Measurements from ENCODE around the gene MADD. TPM values are rescaled to one million over a fixed set of nuclear protein-coding genes. Genes with fewer than 3 reads are reported as not detected.
A peak's percentile ranks its signal among the peaks of the same experiment; 100 is the strongest.

MADD gene
- total and polyA plus RNA-seq, 8 donors, result 13.6 to 131 (median 42.6) TPM

GRCh38 chr11:47378010-47378835 is 108.3 kb downstream of the MADD start, which contains the start of gene SPI1:
Gene SPI1 (minus strand): TSS chr11:47378547. CDS start chr11:47378353, 194 bp downstream.
- H3K36me3 ChIP-seq, result peaks cover 0 to 4% (median 0%) of the 10 kb centered on the region in 4 donors
- intact Hi-C loops (cut with DNase I; ENCODE audit: low total_unique reads), result loop anchor here (10.0 kb wide), 1 partner anchor 67 kb away; the partner anchor contains the start of gene RAPSN
- TF ChIP-seq POLR2AphosphoS5 (IDR thresholded peaks at IDR 0.05) (peak in 1 of 3 donors; percentile 40), POLR2A (IDR thresholded peaks at IDR 0.05) (no peak)
- WGBS, 5 donors, result 65 to 75% (median 71%) methylated on average over 25 to 31 of the region's 31 CpGs
- peaks cover 0 to 16% (median 0%) of the 10 kb centered on the region in 4 donors for H3K4me1 ChIP-seq
- no peaks in the 10 kb centered on the region for H3K9me3 ChIP-seq
- H3K27ac ChIP-seq, result peak within 1 kb of the TSS; percentile 19 to 87 (median 77)
- H3K4me3 ChIP-seq, result peak within 1 kb of the TSS; percentile 14 to 41 (median 36)
- DNase-seq, result peak; percentile 51 to 60
- no peaks in the 10 kb centered on the region for H3K27me3 ChIP-seq

- no peaks in the 10 kb centered on the region for H3K27me3 ChIP-seq
- no peak overlapping the region for H3K4me3 ChIP-seq
- TF ChIP-seq CTCF (IDR thresholded peaks at IDR 0.05) (no peak), EP300 (IDR thresholded peaks at IDR 0.05) (no peak), POLR2A (IDR thresholded peaks at IDR 0.05) (no peak), POLR2AphosphoS5 (IDR thresholded peaks at IDR 0.05) (no peak)
- no peak for DNase-seq
- peak overlapping the region; percentile 9 to 87 (median 77) for H3K27ac ChIP-seq
- peaks cover 0 to 13% (median 0%) of the 10 kb centered on the region in 4 donors for H3K4me1 ChIP-seq
- intact Hi-C loops (cut with DNase I; ENCODE audit: low total_unique reads), result loop anchor here (10.0 kb wide), 1 partner anchor 66 kb away; the partner anchor contains the start of gene RAPSN
- no peaks in the 10 kb centered on the region for H3K9me3 ChIP-seq
- H3K36me3 ChIP-seq, result peaks cover 0 to 4% (median 0%) of the 10 kb centered on the region in 4 donors
Observed at GRCh38 chr11:47378836-47379170, 108.9 kb downstream of the MADD start.

GRCh38 chr11:47379317-47379716 is 109.4 kb downstream of the MADD start:
- no peak overlapping the region for H3K4me3 ChIP-seq
- H3K27me3 ChIP-seq, result no peaks in the 10 kb centered on the region
- intact Hi-C loops (cut with DNase I; ENCODE audit: low total_unique reads), result loop anchor here (10.0 kb wide), 1 partner anchor 65 kb away; the partner anchor contains the start of gene RAPSN
- 71 to 88% (median 82%) methylated on average over 2 of the region's 2 CpGs for WGBS, 5 donors
- H3K36me3 ChIP-seq, result peaks cover 0 to 4% (median 0%) of the 10 kb centered on the region in 4 donors
- DNase-seq, result no peak
- no peak for TF ChIP-seq POLR2A (IDR thresholded peaks at IDR 0.05)
- TF ChIP-seq CTCF (IDR thresholded peaks at IDR 0.05), result no peak
- no peaks in the 10 kb centered on the region for H3K9me3 ChIP-seq
- H3K27ac ChIP-seq, result peak overlapping the region in 1 of 5 donors; percentile 87
- peaks cover 0 to 8% (median 0%) of the 10 kb centered on the region in 4 donors for H3K4me1 ChIP-seq

Other genes with a start within 250 kb of the MADD start
- gene ARFGAP2, start 93.3 kb upstream of the MADD start, total RNA-seq, result 100 to 1,000 TPM in 3 of 5 donors, 10 to 100 TPM in 2; 85.8 to 398 (median 121) TPM
- gene ARFGAP2, start 93.3 kb upstream of the MADD start, polyA plus RNA-seq, result 10 to 100 TPM; 45.8 to 69.7 (median 54.7) TPM
- 10 to 100 TPM in 3 of 5 donors, 1 to 10 TPM in 2; 6.4 to 38.4 (median 21.3) TPM for gene PACSIN3, start 83.7 kb upstream of the MADD start, total RNA-seq
- 10 to 100 TPM; 19.6 to 59.0 (median 30.8) TPM for gene PACSIN3, start 83.7 kb upstream of the MADD start, polyA plus RNA-seq
- gene DDB2, start 55.2 kb upstream of the MADD start, total RNA-seq, result 10 to 100 TPM; 16.3 to 63.0 (median 26.7) TPM
- gene DDB2, start 55.2 kb upstream of the MADD start, polyA plus RNA-seq, result 10 to 100 TPM; 18.2 to 64.6 (median 35.0) TPM
- gene ACP2, start 21.3 kb upstream of the MADD start, total RNA-seq, result 100 to 1,000 TPM in 1 of 5 donors, 10 to 100 TPM in 4; 20.1 to 147 (median 52.0) TPM
- gene ACP2, start 21.3 kb upstream of the MADD start, polyA plus RNA-seq, result 10 to 100 TPM; 10.8 to 24.7 (median 21.6) TPM
- gene NR1H3, start 12.1 kb upstream of the MADD start, total RNA-seq, result 10 to 100 TPM; 20.0 to 94.5 (median 36.6) TPM
- gene NR1H3, start 12.1 kb upstream of the MADD start, polyA plus RNA-seq, result 100 to 1,000 TPM in 1 of 3 donors, 10 to 100 TPM in 2; 31.3 to 100 (median 47.2) TPM
- gene MYBPC3, start 82.6 kb downstream of the MADD start, total RNA-seq, result 10 to 100 TPM in 1 of 5 donors, under 1 TPM in 2, not detected in 2; 0.72 to 15.6 (median 0.73) TPM
- 1 to 10 TPM; 1.0 to 3.4 (median 2.1) TPM for gene MYBPC3, start 82.6 kb downstream of the MADD start, polyA plus RNA-seq
- 1 to 10 TPM; 2.6 to 8.4 (median 7.0) TPM for gene SPI1, start 108.4 kb downstream of the MADD start, total RNA-seq
- 10 to 100 TPM in 2 of 3 donors, 1 to 10 TPM in 1; 8.2 to 24.3 (median 15.3) TPM for gene SPI1, start 108.4 kb downstream of the MADD start, polyA plus RNA-seq
- 100 to 1,000 TPM in 1 of 5 donors, 10 to 100 TPM in 3, 1 to 10 TPM in 1; 7.0 to 158 (median 24.8) TPM for gene SLC39A13, start 138.5 kb downstream of the MADD start, total RNA-seq
- gene SLC39A13, start 138.5 kb downstream of the MADD start, polyA plus RNA-seq, result 10 to 100 TPM; 21.7 to 33.6 (median 27.1) TPM
- 100 to 1,000 TPM in 2 of 5 donors, 10 to 100 TPM in 2, 1 to 10 TPM in 1; 8.1 to 147 (median 65.9) TPM for gene PSMC3, start 156.3 kb downstream of the MADD start, total RNA-seq
- 100 to 1,000 TPM; 143 to 175 (median 145) TPM for gene PSMC3, start 156.3 kb downstream of the MADD start, polyA plus RNA-seq
- gene RAPSN, start 179.0 kb downstream of the MADD start, total RNA-seq, result 1 to 10 TPM in 2 of 5 donors, not detected in 3; 1.1 to 1.2 TPM
- under 1 TPM in 1 of 3 donors, not detected in 2; 0.20 TPM for gene RAPSN, start 179.0 kb downstream of the MADD start, polyA plus RNA-seq

All from stomach (tissue), 9 donors.